HuH-7.5 (cell line): ENCODE results near the gene DMRT3.

ENCODE experiments used
- DNase-seq: peaks from one replicate; pipeline ENCODE4 v3.0.0; 2011; ENCODE audit warnings: low spot score

The DMRT3 gene

GRCh38 chr9:976258-976942 lies at the start of gene DMRT3:
DMRT3 (plus strand) TSS chr9:976655; CDS start chr9:977002, 347 bp downstream.
- DNase-seq: no peak

GRCh38 chr9:926976-927375 lies 49.5 kb upstream of the DMRT3 start:
- DNase-seq: no peak

- peak; percentile 26 for DNase-seq
Measured at GRCh38 chr9:928363-929042, 48.0 kb upstream of the DMRT3 start.

- no peak for DNase-seq
Measured at GRCh38 chr9:929719-930118, 46.7 kb upstream of the DMRT3 start.

GRCh38 chr9:933356-933755 lies 43.1 kb upstream of the DMRT3 start:
- no peak for DNase-seq

- DNase-seq: no peak
Measured at GRCh38 chr9:935348-935965, 41.0 kb upstream of the DMRT3 start.

GRCh38 chr9:942805-943580 lies 33.5 kb upstream of the DMRT3 start:
- no peak for DNase-seq

GRCh38 chr9:947985-948384 lies 28.5 kb upstream of the DMRT3 start:
- DNase-seq: no peak

- DNase-seq: no peak
Measured at GRCh38 chr9:948497-948896, 28.0 kb upstream of the DMRT3 start.

- DNase-seq: no peak
Measured at GRCh38 chr9:950139-950538, 26.3 kb upstream of the DMRT3 start.

- no peak for DNase-seq
Measured at GRCh38 chr9:952546-952945, 23.9 kb upstream of the DMRT3 start.

GRCh38 chr9:959105-959504 lies 17.4 kb upstream of the DMRT3 start:
- DNase-seq: no peak

GRCh38 chr9:959914-960313 lies 16.5 kb upstream of the DMRT3 start:
- DNase-seq: no peak

- no peak for DNase-seq
Measured at GRCh38 chr9:962023-962422, 14.4 kb upstream of the DMRT3 start.

- DNase-seq: no peak
Measured at GRCh38 chr9:965497-965896, 11.0 kb upstream of the DMRT3 start.

- no peak for DNase-seq
Measured at GRCh38 chr9:966870-967269, 9.6 kb upstream of the DMRT3 start.

GRCh38 chr9:967436-967835 lies 9.0 kb upstream of the DMRT3 start:
- DNase-seq: no peak

GRCh38 chr9:967903-968641 lies 8.4 kb upstream of the DMRT3 start:
- no peak for DNase-seq

GRCh38 chr9:969310-970150 lies 6.9 kb upstream of the DMRT3 start:
- no peak for DNase-seq

- DNase-seq: no peak
Measured at GRCh38 chr9:970151-970996, 6.1 kb upstream of the DMRT3 start.
